Fibroblast of lung (primary cell): ENCODE results near the gene DOCK3. TPM values are rescaled to one million over a fixed set of nuclear protein-coding genes. Genes with fewer than 3 reads are reported as not detected.

Source experiments
- DNase-seq, 2 donors: peaks; one replicate each; pipeline versions ENCODE4 v3.0.0 to v3.0.0-alpha.2; 2010; ENCODE audit warnings: low read depth in 2 of 2
- H2AFZ ChIP-seq: 2 replicates; pipeline ENCODE4 v1.5.1; 2012; ENCODE audit warnings: low read length, control low read depth, inconsistent platforms
- H3K27ac ChIP-seq: 2 replicates; pipeline ENCODE4 v1.5.1; 2011; ENCODE audit warnings: low read length, control low read depth; ENCODE audit not compliant: insufficient read depth
- H3K27me3 ChIP-seq: 2 replicates; pipeline ENCODE4 v1.5.1; 2011; ENCODE audit warnings: mild to moderate bottlenecking, low read length; ENCODE audit not compliant: control insufficient read depth, insufficient read depth
- H3K36me3 ChIP-seq: 2 replicates; pipeline ENCODE4 v1.5.1; 2011; ENCODE audit warnings: low read length; ENCODE audit not compliant: control insufficient read depth, insufficient read depth
- H3K4me1 ChIP-seq: 2 replicates; pipeline ENCODE4 v1.5.1; 2011; ENCODE audit warnings: low read length; ENCODE audit not compliant: control insufficient read depth, insufficient read depth; ENCODE audit errors: extremely low read depth
- H3K4me2 ChIP-seq: 2 replicates; pipeline ENCODE4 v1.5.1; 2011; ENCODE audit warnings: low read length, control low read depth; ENCODE audit not compliant: insufficient read depth; ENCODE audit errors: extremely low read depth
- H3K4me3 ChIP-seq, 4 experiments: fragments of 200-600 bp in 1 of 4; sonication (generic) in 1 of 4; replicated peaks in 1 of 4; 2 replicates each; pipeline ENCODE4 v1.5.1; 2011 to 2016; ENCODE audit warnings: low read length in 4 of 4, low read depth in 3 of 4, mild to moderate bottlenecking in 3 of 4, control low read depth in 2 of 4, inconsistent platforms in 1 of 4, mixed read lengths in 1 of 4; ENCODE audit not compliant: insufficient read depth in 1 of 4; ENCODE audit errors: control extremely low read depth in 1 of 4
- H3K79me2 ChIP-seq: 2 replicates; pipeline ENCODE4 v1.5.1; 2012; ENCODE audit warnings: mild to moderate bottlenecking, low read length, inconsistent platforms; ENCODE audit not compliant: control insufficient read depth, insufficient read depth
- H3K9ac ChIP-seq: 2 replicates; pipeline ENCODE4 v1.5.1; 2011; ENCODE audit warnings: mild to moderate bottlenecking, low read length, control low read depth; ENCODE audit not compliant: insufficient read depth
- H3K9me3 ChIP-seq: 2 replicates; pipeline ENCODE4 v1.5.1; 2012; ENCODE audit warnings: low read depth, low read length; ENCODE audit not compliant: control insufficient read depth, insufficient read depth
- H4K20me1 ChIP-seq: 2 replicates; pipeline ENCODE4 v1.5.1; 2011; ENCODE audit warnings: low read length; ENCODE audit not compliant: control insufficient read depth, insufficient read depth; ENCODE audit errors: extremely low read depth
- EZH2 ChIP-seq: IDR thresholded peaks from 2 replicates; pipeline ENCODE4 v1.5.1; 2012; ENCODE audit warnings: low read length, control low read depth, mild to moderate bottlenecking; ENCODE audit errors: missing control alignments
- polyA plus RNA-seq, 2 donors: library from polyadenylated mRNA; depleted of rRNA in 1 of 2; stranded (reverse) in 1 of 2; unstranded in 1 of 2; fragments of >200 nt; gene quantifications; 2 replicates each; pipeline ENCODE4 v1.2.1, GENCODE V29; 2011 to 2012; ENCODE audit warnings: missing spikeins in 1 of 2
- total RNA-seq: library from RNA; depleted of rRNA; stranded (reverse); fragments of >200 nt; gene quantifications from 2 replicates; pipeline ENCODE4 v1.2.1, GENCODE V29; 2014
- TF ChIP-seq, protein P1 (sequence below), 2 donors: IDR thresholded peaks in 1 of 2; conservative IDR thresholded peaks in 1 of 2; 1 replicate in 1 of 2; 2 replicates in 1 of 2; pipeline ENCODE4 v1.5.1; 2011 to 2012; ENCODE audit warnings: low read length in 2 of 2, control low read depth in 1 of 2, inconsistent platforms in 1 of 2, low read depth in 1 of 2, mild to moderate bottlenecking in 1 of 2

DOCK3 gene
- total and polyA plus RNA-seq, 2 donors (not counting 1 experiment from before 2014, with no cell fraction given) = 0.07 to 0.17 TPM

- Histone ChIP-seq H3K4me2 (no peak overlapping the region), H3K9me3 (no peaks in the 10 kb centered on the region), H2AFZ (no peak overlapping the region), H3K9ac (no peak overlapping the region), H4K20me1 (no peaks in the 10 kb centered on the region), H3K36me3 (peaks cover 1% of the 10 kb centered on the region), H3K4me3 (no peak overlapping the region), H3K79me2 (no peaks in the 10 kb centered on the region), H3K27ac (no peak overlapping the region), H3K4me1 (no peaks in the 10 kb centered on the region), H3K27me3 (no peaks in the 10 kb centered on the region)
- no peak for DNase-seq
- no peak for TF ChIP-seq EZH2
- TF ChIP-seq, protein P1, sequence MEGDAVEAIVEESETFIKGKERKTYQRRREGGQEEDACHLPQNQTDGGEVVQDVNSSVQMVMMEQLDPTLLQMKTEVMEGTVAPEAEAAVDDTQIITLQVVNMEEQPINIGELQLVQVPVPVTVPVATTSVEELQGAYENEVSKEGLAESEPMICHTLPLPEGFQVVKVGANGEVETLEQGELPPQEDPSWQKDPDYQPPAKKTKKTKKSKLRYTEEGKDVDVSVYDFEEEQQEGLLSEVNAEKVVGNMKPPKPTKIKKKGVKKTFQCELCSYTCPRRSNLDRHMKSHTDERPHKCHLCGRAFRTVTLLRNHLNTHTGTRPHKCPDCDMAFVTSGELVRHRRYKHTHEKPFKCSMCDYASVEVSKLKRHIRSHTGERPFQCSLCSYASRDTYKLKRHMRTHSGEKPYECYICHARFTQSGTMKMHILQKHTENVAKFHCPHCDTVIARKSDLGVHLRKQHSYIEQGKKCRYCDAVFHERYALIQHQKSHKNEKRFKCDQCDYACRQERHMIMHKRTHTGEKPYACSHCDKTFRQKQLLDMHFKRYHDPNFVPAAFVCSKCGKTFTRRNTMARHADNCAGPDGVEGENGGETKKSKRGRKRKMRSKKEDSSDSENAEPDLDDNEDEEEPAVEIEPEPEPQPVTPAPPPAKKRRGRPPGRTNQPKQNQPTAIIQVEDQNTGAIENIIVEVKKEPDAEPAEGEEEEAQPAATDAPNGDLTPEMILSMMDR (conservative IDR thresholded peaks at IDR 0.05 in 1 of 2, IDR thresholded peaks at IDR 0.05 in 1 of 2; ENCODE audit: low read depth in 1 of 2, low read length in 2 of 2) = no peak
These were observed 754.4 kb downstream of the DOCK3 start for GRCh38 chr3:51429138-51429537.

Other genes starting within 250 kb of the DOCK3 start
- under 0.01 TPM in 1 of 2 replicates, not detected in the other for gene CACNA2D2, start 171.3 kb upstream of the DOCK3 start, total RNA-seq
- gene CACNA2D2, start 171.3 kb upstream of the DOCK3 start, polyA plus RNA-seq = 0.02 and 0.06 TPM in 2 replicates
- gene C3orf18, start 107.2 kb upstream of the DOCK3 start, total RNA-seq = 14.1 and 25.8 TPM in 2 replicates
- 8.7 and 9.4 TPM in 2 replicates for gene C3orf18, start 107.2 kb upstream of the DOCK3 start, polyA plus RNA-seq
- gene HEMK1, start 105.4 kb upstream of the DOCK3 start, total RNA-seq = 8.2 and 12.7 TPM in 2 replicates
- gene HEMK1, start 105.4 kb upstream of the DOCK3 start, polyA plus RNA-seq = 6.1 and 8.4 TPM in 2 replicates
- 0.99 and 1.0 TPM in 2 replicates for gene CISH, start 63.2 kb upstream of the DOCK3 start, total RNA-seq
- gene CISH, start 63.2 kb upstream of the DOCK3 start, polyA plus RNA-seq = 1.6 and 1.9 TPM in 2 replicates
- 25.4 and 34.3 TPM in 2 replicates for gene MAPKAPK3, start 57.8 kb upstream of the DOCK3 start, total RNA-seq
- gene MAPKAPK3, start 57.8 kb upstream of the DOCK3 start, polyA plus RNA-seq = 38.4 and 44.6 TPM in 2 replicates